ENCODE data around the gene DIABLO.
"Not testable (repeated sequence)": the region's sequence is repeated elsewhere in the genome, so short reads cannot be mapped to it uniquely, and the experiment has no call there.

DIABLO gene

GRCh38 chr12:122225683-122226365 is at the start of gene DIABLO:
TSS of gene DIABLO (minus strand) at chr12:122226052. CDS start at chr12:122226014, 38 bp downstream.
- Histone ChIP-seq H3K27me3 (ENCODE audit: control insufficient read depth, insufficient read depth, low read length) (no peaks in the 10 kb centered on the region), H3K4me1 (ENCODE audit: control insufficient read depth, insufficient read depth, low read length) (peaks cover 5% of the 10 kb centered on the region), H3K4me3 (ENCODE audit: low read length) (peak within 1 kb of the TSS; percentile 93), H3K9me3 (ENCODE audit: control insufficient read depth, insufficient read depth, low read length) (no peaks in the 10 kb centered on the region), H3K36me3 (ENCODE audit: control insufficient read depth, insufficient read depth, low read length) (peaks cover 3% of the 10 kb centered on the region; the same call in 1 of the 2 replicates), H3K27ac (ENCODE audit: low read length) (no peak within 1 kb of the TSS)
- WGBS (ENCODE audit: insufficient coverage, insufficient read length), result no CpG with 5 or more reads among the region's 74 CpGs
- DNase-seq (ENCODE audit: low read depth, low spot score), result peak; percentile 97

- Histone ChIP-seq H3K4me3 (ENCODE audit: low read length) (no peak overlapping the region), H3K27me3 (ENCODE audit: control insufficient read depth, insufficient read depth, low read length) (no peaks in the 10 kb centered on the region), H3K27ac (ENCODE audit: low read length) (no peak overlapping the region), H3K36me3 (ENCODE audit: control insufficient read depth, insufficient read depth, low read length) (no peaks in the 10 kb centered on the region), H3K9me3 (ENCODE audit: control insufficient read depth, insufficient read depth, low read length) (no peaks in the 10 kb centered on the region), H3K4me1 (ENCODE audit: control insufficient read depth, insufficient read depth, low read length) (no peaks in the 10 kb centered on the region; the same call in 1 of the 2 replicates)
- no peak for DNase-seq (ENCODE audit: low read depth, low spot score)
- WGBS (ENCODE audit: insufficient coverage, insufficient read length), result no CpG with 5 or more reads among the region's 8 CpGs
These were observed 49.6 kb upstream of the DIABLO start for GRCh38 chr12:122275459-122275858.

- no peak within 1 kb of the TSS for H3K27ac ChIP-seq (ENCODE audit: low read length)
- H3K4me3 ChIP-seq (ENCODE audit: low read length), result peak within 1 kb of the TSS; percentile 86
- no peaks in the 10 kb centered on the region for H3K36me3 ChIP-seq (ENCODE audit: control insufficient read depth, insufficient read depth, low read length)
- WGBS (ENCODE audit: insufficient coverage, insufficient read length), result no CpG with 5 or more reads among the region's 56 CpGs
- H3K4me1 ChIP-seq (ENCODE audit: control insufficient read depth, insufficient read depth, low read length), result no peaks in the 10 kb centered on the region
- peak; percentile 99 for DNase-seq (ENCODE audit: low read depth, low spot score)
- H3K9me3 ChIP-seq (ENCODE audit: control insufficient read depth, insufficient read depth, low read length), result no peaks in the 10 kb centered on the region
- H3K27me3 ChIP-seq (ENCODE audit: control insufficient read depth, insufficient read depth, low read length), result no peaks in the 10 kb centered on the region
These were observed 40.5 kb upstream of the DIABLO start, which contains the start of gene VPS33A for GRCh38 chr12:122266230-122266901. TSS of gene VPS33A (minus strand) at chr12:122266494. CDS start at chr12:122266408, 86 bp downstream.

GRCh38 chr12:122265886-122266229 is 40.0 kb upstream of the DIABLO start:
- Histone ChIP-seq H3K36me3 (ENCODE audit: control insufficient read depth, insufficient read depth, low read length) (no peaks in the 10 kb centered on the region; the same call in 1 of the 2 replicates), H3K27me3 (ENCODE audit: control insufficient read depth, insufficient read depth, low read length) (no peaks in the 10 kb centered on the region), H3K4me3 (ENCODE audit: low read length) (peak overlapping the region; percentile 86), H3K27ac (ENCODE audit: low read length) (no peak overlapping the region), H3K9me3 (ENCODE audit: control insufficient read depth, insufficient read depth, low read length) (no peaks in the 10 kb centered on the region), H3K4me1 (ENCODE audit: control insufficient read depth, insufficient read depth, low read length) (no peaks in the 10 kb centered on the region)
- WGBS (ENCODE audit: insufficient coverage, insufficient read length), result no CpG with 5 or more reads among the region's 17 CpGs
- DNase-seq (ENCODE audit: low read depth, low spot score), result no peak

- Histone ChIP-seq H3K27me3 (ENCODE audit: control insufficient read depth, insufficient read depth, low read length) (no peaks in the 10 kb centered on the region), H3K4me1 (ENCODE audit: control insufficient read depth, insufficient read depth, low read length) (no peaks in the 10 kb centered on the region), H3K27ac (ENCODE audit: low read length) (no peak overlapping the region), H3K9me3 (ENCODE audit: control insufficient read depth, insufficient read depth, low read length) (no peaks in the 10 kb centered on the region), H3K4me3 (ENCODE audit: low read length) (peak overlapping the region; percentile 86; the same call in 1 of the 2 replicates), H3K36me3 (ENCODE audit: control insufficient read depth, insufficient read depth, low read length) (no peaks in the 10 kb centered on the region; the same call in 1 of the 2 replicates)
- no peak for DNase-seq (ENCODE audit: low read depth, low spot score)
- no CpG with 5 or more reads among the region's 1 CpG for WGBS (ENCODE audit: insufficient coverage, insufficient read length)
These were observed 39.6 kb upstream of the DIABLO start for GRCh38 chr12:122265476-122265875.

- not testable (repeated sequence) for H3K27me3 ChIP-seq (ENCODE audit: control insufficient read depth, insufficient read depth, low read length)
These were observed 34.9 kb upstream of the DIABLO start for GRCh38 chr12:122260735-122261134.

GRCh38 chr12:122258939-122259338 is 33.1 kb upstream of the DIABLO start:
- no CpG with 5 or more reads among the region's 4 CpGs for WGBS (ENCODE audit: insufficient coverage, insufficient read length)

More at GRCh38 chr12:122260735-122261134, 34.9 kb upstream of the DIABLO start:
- not testable (repeated sequence) for DNase-seq (ENCODE audit: low read depth, low spot score); H3K36me3 ChIP-seq (ENCODE audit: control insufficient read depth, insufficient read depth, low read length); H3K27ac ChIP-seq (ENCODE audit: low read length); H3K9me3 ChIP-seq (ENCODE audit: control insufficient read depth, insufficient read depth, low read length); H3K4me1 ChIP-seq (ENCODE audit: control insufficient read depth, insufficient read depth, low read length); H3K4me3 ChIP-seq (ENCODE audit: low read length)
- WGBS (ENCODE audit: insufficient coverage, insufficient read length), result no CpG with 5 or more reads among the region's 14 CpGs

GRCh38 chr12:122258462-122258861 is 32.6 kb upstream of the DIABLO start:
- H3K36me3 ChIP-seq (ENCODE audit: control insufficient read depth, insufficient read depth, low read length); H3K9me3 ChIP-seq (ENCODE audit: control insufficient read depth, insufficient read depth, low read length); H3K4me3 ChIP-seq (ENCODE audit: low read length); H3K27me3 ChIP-seq (ENCODE audit: control insufficient read depth, insufficient read depth, low read length); DNase-seq (ENCODE audit: low read depth, low spot score); H3K27ac ChIP-seq (ENCODE audit: low read length); H3K4me1 ChIP-seq (ENCODE audit: control insufficient read depth, insufficient read depth, low read length): not testable (repeated sequence)
- no CpG with 5 or more reads among the region's 4 CpGs for WGBS (ENCODE audit: insufficient coverage, insufficient read length)

More at GRCh38 chr12:122258939-122259338, 33.1 kb upstream of the DIABLO start:
- not testable (repeated sequence) for H3K4me3 ChIP-seq (ENCODE audit: low read length); H3K36me3 ChIP-seq (ENCODE audit: control insufficient read depth, insufficient read depth, low read length); H3K27ac ChIP-seq (ENCODE audit: low read length); H3K4me1 ChIP-seq (ENCODE audit: control insufficient read depth, insufficient read depth, low read length); H3K9me3 ChIP-seq (ENCODE audit: control insufficient read depth, insufficient read depth, low read length); DNase-seq (ENCODE audit: low read depth, low spot score); H3K27me3 ChIP-seq (ENCODE audit: control insufficient read depth, insufficient read depth, low read length)

GRCh38 chr12:122250536-122250935 is 24.7 kb upstream of the DIABLO start:
- Histone ChIP-seq H3K27ac (ENCODE audit: low read length) (no peak overlapping the region), H3K4me3 (ENCODE audit: low read length) (no peak overlapping the region), H3K4me1 (ENCODE audit: control insufficient read depth, insufficient read depth, low read length) (no peaks in the 10 kb centered on the region), H3K9me3 (ENCODE audit: control insufficient read depth, insufficient read depth, low read length) (no peaks in the 10 kb centered on the region), H3K36me3 (ENCODE audit: control insufficient read depth, insufficient read depth, low read length) (no peaks in the 10 kb centered on the region), H3K27me3 (ENCODE audit: control insufficient read depth, insufficient read depth, low read length) (no peaks in the 10 kb centered on the region)
- WGBS (ENCODE audit: insufficient coverage, insufficient read length), result no CpG with 5 or more reads among the region's 8 CpGs
- no peak for DNase-seq (ENCODE audit: low read depth, low spot score)

GRCh38 chr12:122250047-122250446 is 24.2 kb upstream of the DIABLO start:
- no peaks in the 10 kb centered on the region for H3K9me3 ChIP-seq (ENCODE audit: control insufficient read depth, insufficient read depth, low read length)
- no peak for DNase-seq (ENCODE audit: low read depth, low spot score)
- H3K27me3 ChIP-seq (ENCODE audit: control insufficient read depth, insufficient read depth, low read length), result no peaks in the 10 kb centered on the region
- no CpG with 5 or more reads among the region's 6 CpGs for WGBS (ENCODE audit: insufficient coverage, insufficient read length)
- no peaks in the 10 kb centered on the region for H3K4me1 ChIP-seq (ENCODE audit: control insufficient read depth, insufficient read depth, low read length)
- H3K36me3 ChIP-seq (ENCODE audit: control insufficient read depth, insufficient read depth, low read length), result no peaks in the 10 kb centered on the region
- H3K4me3 ChIP-seq (ENCODE audit: low read length), result no peak overlapping the region
- no peak overlapping the region for H3K27ac ChIP-seq (ENCODE audit: low read length)

All from iPS DF 6.9 (cell line).